Bronchial smooth muscle cell (primary cell): Measurements from ENCODE around the gene RSPH10B2. TPM values are rescaled to one million over a fixed set of nuclear protein-coding genes. Genes with fewer than 3 reads are reported as not detected.

Source experiments
- total RNA-seq: library from RNA; depleted of rRNA; stranded (reverse); fragments of >200 nt; gene quantifications from 2 replicates; pipeline ENCODE4 v1.2.1, GENCODE V29; 2014

Gene RSPH10B2
- total RNA-seq = 0.32 and 1.0 TPM in 2 replicates

GRCh38 chr7:6753964-6754363, at the start of gene RSPH10B2:
Gene RSPH10B2, plus strand, starts transcription at chr7:6754103. Its CDS starts 3,575 bp downstream, at chr7:6757678.

GRCh38 chr7:6706666-6707407, 47.1 kb upstream of the RSPH10B2 start, which contains the start of gene ZNF12:
Gene ZNF12, minus strand, starts transcription at chr7:6706947. Its CDS starts 1,774 bp downstream, at chr7:6705173.

GRCh38 chr7:6826151-6826550, 72.2 kb downstream of the RSPH10B2 start, which contains the start of gene CCZ1B:
Gene CCZ1B, minus strand, starts transcription at chr7:6826275. Its CDS starts 78 bp downstream, at chr7:6826197.

Other genes with a start within 250 kb of the RSPH10B2 start
- gene GRID2IP, start 202.6 kb upstream of the RSPH10B2 start, total RNA-seq = under 0.01 TPM in 1 of 2 replicates, not detected in the other
- gene ZDHHC4, start 176.6 kb upstream of the RSPH10B2 start, total RNA-seq = 56.4 and 77.2 TPM in 2 replicates
- gene INTS15, start 164.1 kb upstream of the RSPH10B2 start, total RNA-seq = 5.2 and 5.5 TPM in 2 replicates
- gene ZNF853, start 138.5 kb upstream of the RSPH10B2 start, total RNA-seq = 0.47 and 3.2 TPM in 2 replicates
- gene ZNF316, start 116.8 kb upstream of the RSPH10B2 start, total RNA-seq = 11.0 and 11.6 TPM in 2 replicates
- gene ZNF12, start 47.2 kb upstream of the RSPH10B2 start, total RNA-seq = 11.1 and 14.2 TPM in 2 replicates
- 44.9 and 59.0 TPM in 2 replicates for gene CCZ1B, start 72.2 kb downstream of the RSPH10B2 start, total RNA-seq